WERI-Rb-1 (cell line): ENCODE data around the gene KCTD8.

ENCODE experiments used
- DNase-seq: peaks from one replicate; pipeline ENCODE4 v3.0.0-alpha.2; 2020
- H3K27ac ChIP-seq: fragments of 250-450 bp; sonication (Bioruptor Pico); 2 replicates; pipeline ENCODE4 v1.5.1; 2020; ENCODE audit warnings: mild to moderate bottlenecking, moderate library complexity
- H3K27me3 ChIP-seq: fragments of 250-450 bp; sonication (Bioruptor Pico); 2 replicates; pipeline ENCODE4 v1.5.1; 2021; ENCODE audit warnings: mild to moderate bottlenecking, low read depth, moderate library complexity; ENCODE audit not compliant: insufficient read depth, severe bottlenecking
- H3K36me3 ChIP-seq: fragments of 250-450 bp; sonication (Bioruptor Pico); 2 replicates; pipeline ENCODE4 v1.5.1; 2020; ENCODE audit warnings: mild to moderate bottlenecking, moderate library complexity
- H3K4me3 ChIP-seq: 2 replicates; pipeline ENCODE4 v1.5.1; 2011; ENCODE audit warnings: low read depth, mild to moderate bottlenecking, control low read depth, low read length
- H3K9me3 ChIP-seq: fragments of 250-450 bp; sonication (Bioruptor Pico); 2 replicates; pipeline ENCODE4 v1.5.1; 2021; ENCODE audit warnings: mild to moderate bottlenecking, moderate library complexity; ENCODE audit not compliant: severe bottlenecking
- TF ChIP-seq, protein P1 (sequence below): IDR thresholded peaks from 2 replicates; pipeline ENCODE4 v1.5.1; 2011; ENCODE audit warnings: low read depth, mild to moderate bottlenecking, control low read depth, inconsistent platforms, low read length

The KCTD8 gene

DNA sequence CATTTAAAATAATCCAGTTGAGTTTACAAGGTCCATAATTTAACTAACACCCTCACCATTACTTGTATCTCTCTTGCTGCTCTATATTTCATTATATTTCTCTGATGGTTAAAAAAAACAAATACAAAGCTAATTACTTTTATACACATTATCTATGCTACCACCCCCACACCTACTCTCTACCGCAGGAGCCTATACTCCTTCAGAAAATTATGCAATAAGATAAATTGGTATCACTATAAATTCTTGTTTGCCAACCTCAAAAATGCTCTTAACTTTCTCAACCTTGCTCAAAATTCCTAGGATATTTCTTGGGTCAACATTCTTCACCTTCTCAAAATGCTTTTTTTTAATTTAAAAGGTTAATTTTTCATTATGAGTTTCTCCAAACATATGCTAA, 282.7 kb downstream of the KCTD8 start:
- Histone ChIP-seq H3K9me3 (peaks cover 2% of the 10 kb centered on the region), H3K27ac (no peak overlapping the region), H3K27me3 (no peaks in the 10 kb centered on the region), H3K4me3 (no peak overlapping the region), H3K36me3 (no peaks in the 10 kb centered on the region)
- TF ChIP-seq, protein P1, sequence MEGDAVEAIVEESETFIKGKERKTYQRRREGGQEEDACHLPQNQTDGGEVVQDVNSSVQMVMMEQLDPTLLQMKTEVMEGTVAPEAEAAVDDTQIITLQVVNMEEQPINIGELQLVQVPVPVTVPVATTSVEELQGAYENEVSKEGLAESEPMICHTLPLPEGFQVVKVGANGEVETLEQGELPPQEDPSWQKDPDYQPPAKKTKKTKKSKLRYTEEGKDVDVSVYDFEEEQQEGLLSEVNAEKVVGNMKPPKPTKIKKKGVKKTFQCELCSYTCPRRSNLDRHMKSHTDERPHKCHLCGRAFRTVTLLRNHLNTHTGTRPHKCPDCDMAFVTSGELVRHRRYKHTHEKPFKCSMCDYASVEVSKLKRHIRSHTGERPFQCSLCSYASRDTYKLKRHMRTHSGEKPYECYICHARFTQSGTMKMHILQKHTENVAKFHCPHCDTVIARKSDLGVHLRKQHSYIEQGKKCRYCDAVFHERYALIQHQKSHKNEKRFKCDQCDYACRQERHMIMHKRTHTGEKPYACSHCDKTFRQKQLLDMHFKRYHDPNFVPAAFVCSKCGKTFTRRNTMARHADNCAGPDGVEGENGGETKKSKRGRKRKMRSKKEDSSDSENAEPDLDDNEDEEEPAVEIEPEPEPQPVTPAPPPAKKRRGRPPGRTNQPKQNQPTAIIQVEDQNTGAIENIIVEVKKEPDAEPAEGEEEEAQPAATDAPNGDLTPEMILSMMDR: no peak
- DNase-seq: no peak

DNA sequence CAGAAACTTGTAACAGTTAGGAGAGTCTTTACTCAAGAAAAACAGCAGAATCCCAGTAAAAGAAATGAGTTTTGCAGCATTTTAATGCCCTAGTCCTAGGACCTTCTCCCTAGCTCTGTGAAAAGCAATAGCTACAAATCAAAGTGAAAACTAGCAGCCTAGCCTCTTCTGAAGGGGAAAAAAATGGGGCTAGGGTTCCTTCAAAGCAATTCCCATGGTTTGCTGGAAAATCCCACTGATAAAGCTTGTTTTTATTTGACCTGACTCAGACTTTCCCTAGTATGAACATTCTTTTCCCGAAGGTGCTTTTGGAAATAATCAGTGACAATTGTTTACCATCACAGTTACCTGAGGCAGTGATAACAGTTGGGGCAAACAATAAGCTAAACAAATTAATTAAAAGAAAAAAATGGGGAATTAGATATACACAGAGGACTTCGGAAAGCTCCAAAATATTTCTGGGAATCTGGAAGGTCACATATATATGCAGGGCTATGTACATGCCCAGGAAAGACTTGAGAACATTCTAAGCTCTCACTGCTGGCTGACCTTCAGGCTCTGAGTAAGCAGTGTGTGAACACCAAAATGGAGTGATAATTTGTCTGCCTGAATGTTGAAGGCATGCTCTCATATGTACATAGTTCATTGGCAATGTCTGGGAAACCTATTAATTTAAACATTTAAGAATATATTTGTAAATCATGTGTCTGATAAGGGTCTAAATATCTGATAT, 285.9 kb downstream of the KCTD8 start:
- no peak for DNase-seq
- Histone ChIP-seq H3K27me3 (no peaks in the 10 kb centered on the region), H3K27ac (no peak overlapping the region), H3K36me3 (no peaks in the 10 kb centered on the region), H3K4me3 (no peak overlapping the region), H3K9me3 (peaks cover 2% of the 10 kb centered on the region)
- TF ChIP-seq, protein P1: no peak

DNA sequence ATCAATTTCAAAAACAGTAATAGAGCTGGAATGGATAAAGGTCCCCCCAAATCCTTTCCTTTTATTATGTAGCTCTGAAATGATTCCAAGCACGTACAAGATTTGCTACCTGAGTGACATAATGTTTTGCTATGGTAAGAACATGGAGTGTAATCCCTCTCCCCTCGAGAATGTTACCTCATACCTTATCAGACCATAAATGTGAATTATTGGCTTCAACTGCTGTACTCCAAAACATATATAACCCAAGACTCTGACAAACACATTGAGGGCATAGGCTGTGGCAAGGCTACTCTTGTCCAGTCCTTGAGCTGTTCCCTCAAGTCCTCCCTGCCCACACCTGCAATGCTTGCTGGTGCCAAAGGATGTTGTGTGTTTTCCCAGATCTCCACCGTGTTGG, 286.9 kb downstream of the KCTD8 start:
- no peak overlapping the region for H3K4me3 ChIP-seq
- no peak for DNase-seq
- H3K27ac ChIP-seq: no peak overlapping the region
- TF ChIP-seq, protein P1: no peak
- H3K36me3 ChIP-seq: no peaks in the 10 kb centered on the region
- no peaks in the 10 kb centered on the region for H3K27me3 ChIP-seq
- H3K9me3 ChIP-seq: no peaks in the 10 kb centered on the region

DNA sequence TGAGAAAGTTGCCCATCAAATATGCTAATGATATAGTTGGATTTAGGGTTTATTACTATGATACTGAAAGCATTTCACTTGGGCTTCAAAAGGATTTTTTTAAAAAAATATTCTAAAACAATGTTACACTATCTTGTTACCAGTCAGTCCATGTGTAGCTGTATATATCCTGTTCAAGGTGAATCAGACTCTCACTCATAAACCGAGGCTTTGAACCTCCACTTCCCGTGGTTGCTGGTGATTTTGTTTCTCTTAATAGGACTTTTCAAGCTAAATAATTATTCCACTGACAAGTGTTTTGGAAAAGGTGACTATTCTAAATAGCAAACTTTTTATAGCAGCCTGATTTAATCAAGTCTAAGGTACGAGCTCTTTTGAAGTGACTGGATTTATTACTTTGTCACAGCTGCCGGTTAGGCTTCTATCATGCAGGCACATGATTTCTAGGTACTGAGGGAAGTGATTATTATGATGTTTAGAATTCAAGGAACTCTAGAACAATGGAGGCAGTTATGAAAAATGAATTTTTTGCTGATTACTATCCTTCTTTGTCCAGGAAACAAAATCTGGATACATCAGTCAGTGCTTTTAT, 287.7 kb downstream of the KCTD8 start:
- Histone ChIP-seq H3K27me3 (no peaks in the 10 kb centered on the region), H3K36me3 (no peaks in the 10 kb centered on the region)

DNA sequence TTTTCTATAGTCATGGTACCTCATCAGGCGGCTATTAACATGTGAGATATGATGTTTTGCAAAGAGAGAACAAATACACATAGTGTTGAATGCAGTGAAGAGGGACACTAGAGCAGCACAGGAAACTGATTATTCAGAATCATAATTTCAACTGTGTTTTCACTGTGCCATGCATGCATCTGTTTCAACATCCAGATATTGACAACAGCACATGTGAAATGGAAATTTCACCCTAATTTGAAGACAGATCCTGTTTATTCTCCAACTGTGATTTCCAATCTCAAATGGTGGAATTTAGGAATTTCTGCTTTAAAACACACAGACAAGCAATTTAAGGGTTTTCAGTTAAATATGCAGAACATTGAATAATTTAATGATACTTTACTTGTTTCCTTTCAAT, 288.6 kb downstream of the KCTD8 start:
- H3K36me3 ChIP-seq: no peaks in the 10 kb centered on the region
- TF ChIP-seq, protein P1: no peak
- no peak for DNase-seq
- H3K27me3 ChIP-seq: no peaks in the 10 kb centered on the region
- H3K27ac ChIP-seq: no peak overlapping the region
- H3K9me3 ChIP-seq: no peaks in the 10 kb centered on the region
- H3K4me3 ChIP-seq: no peak overlapping the region

More for the DNA sequence above, 287.7 kb downstream of the KCTD8 start:
- Histone ChIP-seq H3K9me3 (no peaks in the 10 kb centered on the region), H3K27ac (no peak overlapping the region), H3K4me3 (no peak overlapping the region)
- DNase-seq: no peak
- TF ChIP-seq, protein P1: no peak
